ENCODE data around the gene NCF4.
A peak's percentile ranks its signal among the peaks of the same experiment; 100 is the strongest.

The NCF4 gene

DNA sequence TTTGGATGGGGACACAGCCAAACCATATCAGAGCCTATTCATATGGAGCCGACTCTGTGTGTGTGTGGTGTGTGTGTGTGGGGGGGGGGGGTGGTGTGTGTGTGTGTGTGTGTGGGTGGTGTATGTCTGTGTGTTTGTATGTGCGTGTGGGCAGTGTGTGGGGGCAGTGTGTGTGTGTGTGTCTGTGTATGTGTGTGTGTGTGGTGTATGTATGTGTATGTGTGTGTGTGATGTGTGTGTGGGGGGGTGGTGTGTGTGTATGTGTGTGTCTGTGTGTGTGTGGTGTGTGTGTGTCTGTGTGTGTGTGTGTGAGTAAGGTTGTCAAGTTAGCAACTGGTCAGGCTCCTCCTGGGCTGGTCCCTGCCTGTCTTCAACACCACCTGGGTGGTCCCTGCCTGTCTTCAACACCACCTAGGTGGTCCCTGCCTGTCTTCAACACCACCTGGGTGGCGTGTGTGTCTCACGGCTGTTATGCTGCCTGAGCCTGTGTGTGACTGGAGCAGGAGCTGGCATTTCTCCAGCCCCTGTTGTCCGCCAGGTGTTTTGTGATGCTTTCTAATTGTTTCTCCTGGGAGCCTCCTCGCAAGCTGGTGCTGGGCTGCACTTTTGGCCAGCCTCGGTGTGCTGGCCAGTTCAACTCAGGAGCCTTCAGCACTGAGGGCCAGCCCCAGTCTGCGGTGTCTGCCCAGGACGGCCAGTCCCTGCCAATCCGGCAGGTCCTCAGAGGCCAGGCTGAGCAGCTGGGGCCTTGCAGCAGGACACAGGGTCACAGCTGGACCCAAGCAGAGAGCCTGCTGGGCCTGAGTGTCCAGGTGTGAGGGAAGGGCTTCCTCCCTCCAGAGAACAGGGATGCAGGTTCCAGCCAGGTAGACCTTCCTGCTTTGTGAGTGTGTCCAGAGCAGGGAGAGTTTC, 22.4 kb upstream of the NCF4 start:
- peak; percentile 55 for DNase-seq

DNA sequence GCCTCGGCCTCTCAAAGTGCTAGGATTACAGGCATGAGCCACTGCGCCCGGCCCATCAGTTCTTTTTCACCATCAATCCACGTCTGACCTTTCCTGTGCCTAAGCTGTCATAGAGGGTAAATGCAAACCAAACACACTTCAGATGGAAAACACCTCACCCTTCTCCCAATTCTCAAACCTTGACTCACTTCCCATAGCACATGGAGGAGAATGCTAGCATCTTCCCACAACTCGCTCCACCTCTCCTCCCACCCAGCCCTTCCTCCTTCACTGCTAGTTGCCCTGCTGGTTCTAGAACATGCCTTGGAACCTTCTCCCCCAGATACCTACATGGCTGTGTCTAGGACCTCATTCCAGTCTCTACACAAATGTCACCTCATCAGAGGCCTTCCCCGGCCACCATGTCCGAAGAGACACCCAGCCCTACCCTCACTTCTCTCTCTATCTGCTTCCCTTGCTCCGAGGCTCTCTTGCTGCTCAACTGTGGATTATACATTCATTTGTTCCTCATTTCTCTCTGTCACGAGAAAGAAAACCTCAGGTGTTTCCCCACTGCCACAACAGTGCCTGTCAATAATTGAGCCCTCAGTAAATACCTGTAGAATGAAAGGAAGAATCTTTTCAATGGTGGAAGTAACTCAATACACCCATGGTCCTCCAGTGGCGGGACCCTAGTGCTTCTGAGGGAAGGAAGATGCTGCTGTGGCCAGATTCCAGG, 21.3 kb upstream of the NCF4 start:
- no peak for DNase-seq

DNA sequence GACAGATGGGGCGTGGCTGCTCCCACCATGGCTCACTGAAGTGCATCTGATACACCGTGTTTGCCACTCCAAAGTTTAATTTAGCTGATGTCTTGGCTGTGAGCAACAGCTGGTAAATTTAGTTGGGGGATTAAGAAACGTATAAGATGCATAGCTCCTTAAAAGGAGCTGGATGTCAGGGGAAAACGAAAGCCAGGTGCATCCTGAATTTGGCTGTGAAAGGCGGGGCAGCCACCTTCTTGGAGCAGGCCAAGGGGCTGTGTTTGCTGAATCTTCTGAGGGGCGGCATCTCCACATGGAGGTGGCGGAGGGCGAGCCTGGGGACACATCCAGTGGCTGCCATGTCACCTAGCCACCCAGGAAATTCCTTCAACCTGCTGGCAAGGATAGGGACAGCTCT, 20.7 kb upstream of the NCF4 start:
- DNase-seq = no peak

DNA sequence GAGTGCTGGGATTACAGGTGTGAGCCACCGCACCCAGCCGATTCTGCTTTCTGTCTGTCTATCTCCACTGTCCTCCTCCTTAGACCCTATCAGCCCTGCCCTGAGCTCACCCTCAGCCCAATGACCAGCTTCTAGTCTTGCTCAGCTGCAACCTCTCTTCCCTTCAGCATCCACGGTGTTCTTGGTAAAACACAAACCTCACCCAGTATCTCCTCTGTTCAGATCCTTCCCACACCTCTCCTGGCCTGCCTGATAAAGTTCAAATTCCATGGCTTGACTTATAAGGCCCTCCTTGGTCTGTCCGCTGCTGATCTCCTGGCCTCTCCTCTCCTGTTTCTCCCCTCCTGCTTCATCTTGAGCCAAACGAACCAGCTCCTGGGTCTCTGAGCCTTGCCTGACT, 14.5 kb upstream of the NCF4 start:
- no peak for DNase-seq

DNA sequence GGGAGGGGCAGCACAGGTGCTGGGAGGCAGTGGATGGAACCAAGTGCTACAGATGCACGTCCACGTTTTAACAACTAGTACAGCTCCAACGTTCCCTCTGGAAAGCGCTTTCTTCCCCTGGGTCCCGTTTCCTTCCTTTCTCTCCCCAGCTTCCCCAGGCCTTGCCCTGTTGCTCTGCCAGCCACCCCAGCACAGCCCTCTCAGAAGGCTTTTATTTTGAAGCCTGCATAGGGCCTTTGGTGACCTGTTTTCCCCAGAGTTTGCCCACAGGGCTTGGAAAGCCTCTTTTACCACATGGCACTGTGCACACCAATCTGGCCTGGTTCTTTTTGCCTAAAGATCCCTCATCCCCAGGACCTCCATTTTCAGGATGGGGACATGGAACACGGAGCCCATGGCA, 13.9 kb upstream of the NCF4 start:
- DNase-seq = no peak

DNA sequence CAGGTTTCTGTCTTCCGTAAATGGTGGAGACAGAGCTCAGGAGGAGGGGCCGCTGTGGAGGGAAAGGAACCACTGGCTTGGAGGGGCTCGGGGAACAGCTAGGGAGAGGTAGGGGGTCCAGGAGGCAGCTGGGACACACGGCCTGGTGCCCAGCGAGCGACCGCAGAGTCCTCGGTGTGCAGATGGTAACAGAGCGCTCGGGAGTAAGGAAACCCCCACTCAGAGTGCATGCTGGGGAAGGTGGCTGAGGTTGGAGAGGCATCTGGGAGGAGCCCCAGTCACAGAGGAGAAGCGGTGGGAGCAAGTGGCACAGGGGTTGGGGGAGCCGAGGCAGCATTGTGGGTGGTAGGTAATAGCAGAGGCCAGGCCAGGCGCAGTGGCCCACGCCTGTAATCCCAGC, 10.8 kb upstream of the NCF4 start:
- DNase-seq = no peak

DNA sequence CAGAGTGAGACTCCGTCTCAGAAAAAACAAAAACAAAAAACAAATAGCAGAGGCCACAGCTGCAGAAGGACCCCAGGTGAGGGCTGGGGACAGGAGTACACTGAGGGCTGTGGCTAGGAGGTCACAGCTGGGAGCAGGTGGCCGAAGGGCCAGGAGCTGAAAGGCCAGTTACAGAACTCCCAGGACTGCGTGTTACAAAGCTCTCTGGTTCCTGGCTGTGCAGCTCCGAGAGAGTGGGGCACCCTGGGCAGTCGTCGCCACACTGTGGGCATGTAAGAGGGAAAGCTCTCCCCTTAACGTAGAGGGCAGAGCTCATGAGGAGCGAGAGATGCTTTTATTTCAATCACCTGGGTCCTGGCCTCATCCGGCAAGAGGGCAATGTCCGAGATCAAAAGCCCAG, 10.1 kb upstream of the NCF4 start:
- DNase-seq = no peak

DNA sequence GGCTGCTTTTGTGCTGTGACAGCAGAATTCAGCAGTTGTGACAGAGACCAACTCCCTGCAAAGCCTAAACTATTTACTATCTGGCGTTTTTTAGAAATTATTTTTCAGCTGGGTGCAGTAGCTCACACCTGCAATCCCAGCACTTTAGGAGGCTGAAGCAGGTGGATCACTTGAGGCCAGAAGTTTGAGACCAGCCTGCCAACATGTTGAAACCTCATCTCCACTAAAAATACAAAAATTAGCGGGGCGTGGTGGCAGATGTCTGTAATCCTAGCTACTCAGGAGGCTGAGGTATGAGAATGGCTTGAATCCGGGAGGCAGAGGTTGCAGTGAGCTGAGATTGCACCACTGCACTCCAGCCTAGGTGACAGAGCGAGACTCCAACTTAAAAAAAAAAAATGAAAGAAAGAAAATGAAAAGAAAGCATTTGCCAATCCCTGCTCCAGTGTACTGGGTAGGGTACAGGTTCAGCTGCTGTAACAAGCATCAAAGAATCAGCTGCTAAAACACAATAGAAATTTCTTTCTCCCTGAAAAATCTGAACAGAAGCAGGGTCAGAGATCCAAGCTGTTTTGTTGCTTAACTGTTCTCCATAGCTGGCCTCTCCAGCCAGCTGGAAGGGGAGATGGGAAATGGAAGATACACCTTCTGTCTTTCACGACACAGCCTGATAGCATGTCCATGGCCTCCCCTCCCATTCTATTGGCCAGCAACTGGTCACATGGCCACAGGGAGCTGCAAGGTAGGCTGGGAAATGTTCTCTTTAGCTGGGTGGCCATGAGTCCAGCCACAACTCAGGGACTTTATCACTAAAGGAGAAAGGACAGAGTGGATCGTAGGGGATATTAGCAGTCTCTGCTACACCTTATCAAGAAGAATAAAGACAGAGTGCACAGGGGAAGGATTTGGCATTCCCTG, 8.5 kb upstream of the NCF4 start:
- DNase-seq = no peak

DNA sequence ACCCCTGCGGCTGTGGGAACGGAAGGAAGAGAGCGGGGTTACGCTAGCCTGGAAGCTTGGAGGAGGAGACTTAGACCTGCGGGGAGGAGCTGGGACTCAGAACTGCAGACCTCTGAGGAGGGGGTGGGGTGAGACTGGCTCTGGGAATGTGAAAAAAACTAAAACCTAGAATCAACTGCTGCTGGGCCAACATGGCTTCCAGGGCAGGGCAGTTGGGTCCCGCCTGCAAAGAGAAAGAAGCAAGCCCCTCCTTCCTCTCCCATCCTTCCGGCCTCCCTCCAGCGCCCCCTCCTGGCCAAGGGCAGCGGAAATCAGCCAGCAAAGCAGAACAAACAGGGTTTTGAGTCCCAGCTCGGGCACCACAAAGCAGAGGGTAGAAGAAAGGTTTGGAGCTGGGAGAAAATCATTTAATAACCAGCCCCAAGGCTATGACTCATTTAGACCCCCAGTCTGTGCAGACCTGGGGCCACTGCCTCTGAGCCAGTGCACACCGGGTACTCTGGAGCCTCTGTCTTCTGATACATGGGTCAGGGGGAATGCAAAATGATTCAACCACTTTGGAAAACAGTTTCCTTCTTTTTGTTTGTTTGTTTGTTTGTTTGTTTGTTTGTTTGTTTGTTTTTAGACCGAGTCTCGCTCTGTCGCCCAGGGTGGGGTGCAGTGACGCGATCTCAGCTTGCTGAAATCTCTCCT, 7.3 kb upstream of the NCF4 start:
- DNase-seq = peak; percentile 4

DNA sequence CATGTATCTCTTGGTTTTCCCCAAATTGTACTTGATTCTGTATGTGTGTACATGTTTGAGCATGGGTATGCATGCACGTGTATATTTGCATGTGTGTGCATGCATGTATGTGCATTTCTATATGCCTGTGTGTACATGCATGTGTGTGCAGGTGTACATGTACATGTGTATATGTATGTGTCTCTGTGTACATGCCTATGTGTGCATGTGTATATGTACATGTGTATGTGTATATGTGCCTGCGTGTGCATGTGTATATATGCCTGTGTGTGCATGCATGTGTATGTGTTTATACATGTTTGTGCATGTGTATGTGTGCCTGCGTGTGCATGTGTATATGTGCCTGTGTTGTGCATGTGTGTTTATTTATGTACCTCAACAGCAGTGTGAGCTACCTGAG, 5.3 kb upstream of the NCF4 start:
- no peak for DNase-seq

DNA sequence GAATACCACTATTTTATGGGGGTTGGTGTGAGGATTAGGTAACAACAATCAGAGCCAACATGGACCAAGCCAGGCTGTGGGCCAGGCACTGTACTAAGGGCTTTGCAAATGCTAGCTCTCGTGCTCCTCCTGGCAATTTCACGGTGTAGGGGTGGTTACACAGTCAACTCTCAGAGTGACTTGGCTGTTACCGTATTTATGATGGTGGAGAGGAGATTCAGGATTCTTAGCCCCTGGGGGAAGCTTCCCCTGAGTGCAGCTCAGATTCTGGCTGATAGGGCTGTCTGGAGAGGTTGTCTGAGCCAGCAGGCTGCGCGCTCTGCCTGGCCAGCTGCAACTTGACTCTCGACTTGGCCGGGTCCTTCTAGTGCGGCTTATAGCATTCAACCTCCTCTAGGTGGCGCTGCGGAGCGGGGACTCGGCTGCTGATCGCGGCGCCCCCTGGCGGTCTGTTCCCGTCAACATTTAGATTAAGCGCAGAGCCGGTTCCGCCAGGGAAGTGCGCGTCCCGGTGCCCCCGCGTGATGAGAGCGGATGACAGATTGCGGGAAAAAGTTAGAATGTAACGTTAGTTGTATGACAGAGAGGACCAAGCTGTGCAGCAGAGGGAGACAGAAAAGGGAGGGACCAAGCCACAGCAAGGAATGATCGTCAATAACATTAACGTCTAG, 4.5 kb upstream of the NCF4 start:
- DNase-seq = peak; percentile 85

DNA sequence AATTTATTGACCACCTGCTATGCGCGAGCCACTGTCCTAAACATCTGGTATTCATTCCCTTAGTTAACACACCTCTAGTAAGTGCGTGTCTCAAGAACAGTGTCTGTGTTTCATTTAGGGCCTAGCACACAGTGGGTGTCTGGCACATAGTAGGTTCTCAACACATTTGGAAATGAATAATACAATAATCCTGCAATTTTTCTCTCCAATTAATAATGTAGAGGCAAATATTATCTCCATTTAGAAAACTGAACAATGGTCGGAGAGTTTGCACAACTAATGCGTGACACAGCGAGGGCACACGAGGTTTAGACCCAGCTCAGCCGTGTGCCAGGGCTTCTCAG, 4.0 kb upstream of the NCF4 start:
- DNase-seq = no peak

DNA sequence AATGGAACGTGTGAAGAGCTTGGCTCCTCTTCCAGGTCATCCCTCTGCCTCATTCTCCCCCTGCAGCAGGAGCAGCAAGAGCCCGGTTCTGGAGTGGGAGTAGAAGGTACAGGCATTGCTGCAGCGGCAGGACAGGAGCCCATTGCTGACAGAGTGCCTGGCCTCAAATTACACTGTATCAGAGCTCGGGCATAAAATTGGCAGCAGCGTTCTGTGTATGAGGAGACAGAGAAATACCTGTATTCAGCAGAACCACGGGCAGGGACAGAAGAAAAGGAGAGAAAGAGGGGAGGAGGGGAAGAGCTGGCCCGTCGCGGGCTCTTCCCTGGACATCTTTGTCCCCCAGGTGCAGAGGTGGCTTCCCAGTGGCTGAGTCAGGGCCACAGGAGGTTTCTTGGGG, 2.6 kb upstream of the NCF4 start:
- DNase-seq = no peak

DNA sequence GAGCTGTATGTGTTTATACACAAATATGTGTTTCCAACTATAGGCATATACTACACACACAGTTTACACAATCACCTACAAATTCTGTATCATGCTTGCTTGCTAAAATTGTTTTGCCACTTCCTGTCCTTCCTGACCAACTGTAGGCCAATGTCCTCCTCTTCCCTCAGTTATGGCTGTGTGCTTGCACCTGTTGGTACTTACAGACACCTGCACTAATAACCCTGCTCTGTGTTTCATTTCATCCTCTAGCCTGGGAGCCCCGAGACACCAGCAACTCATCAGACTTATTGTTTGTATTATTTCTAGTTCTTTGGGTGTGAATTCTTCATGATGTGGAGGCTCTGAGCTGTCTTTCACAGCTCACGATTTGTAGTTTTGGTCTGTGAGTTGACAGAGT, 1.8 kb upstream of the NCF4 start:
- no peak for DNase-seq

DNA sequence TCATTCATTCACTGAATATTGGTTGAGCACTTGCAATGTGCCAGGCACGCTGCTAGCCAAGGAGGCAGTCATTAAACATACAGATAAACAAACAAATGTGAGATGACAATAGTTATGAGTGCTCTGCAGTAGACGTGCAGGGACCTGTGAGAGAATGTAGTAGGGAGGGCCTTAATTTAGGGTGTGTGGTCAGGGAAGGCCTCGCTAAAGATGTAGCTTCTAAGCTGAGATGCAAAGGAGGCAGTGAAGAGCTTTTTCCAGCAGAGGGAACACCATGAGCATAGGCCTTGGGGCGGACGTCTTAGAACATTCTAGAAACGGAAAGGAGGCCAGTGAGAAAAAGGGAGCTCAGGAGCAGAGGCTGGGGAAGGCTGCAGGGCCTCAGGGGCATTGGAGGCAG, 789 bp upstream of the NCF4 start:
- DNase-seq = no peak

DNA sequence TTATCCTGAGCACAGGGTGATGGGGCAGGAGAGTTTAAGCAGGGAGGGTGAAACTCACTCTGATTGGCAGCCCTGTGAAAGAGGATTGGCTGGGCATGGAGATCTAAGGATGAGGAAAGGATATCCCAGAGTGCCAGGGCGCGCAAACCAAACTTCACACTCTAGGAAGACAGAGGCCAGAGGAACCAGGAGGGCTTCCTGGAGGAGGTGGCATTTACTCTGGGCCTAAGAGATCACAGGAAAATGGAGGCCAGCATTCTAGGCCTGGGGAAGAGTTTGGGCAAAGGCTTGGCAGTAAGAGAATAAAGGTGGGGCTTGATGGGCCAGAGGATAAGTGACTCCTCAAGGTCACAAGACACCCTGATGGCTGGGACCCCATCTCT, 377 bp upstream of the NCF4 start:
- DNase-seq = no peak

DNA sequence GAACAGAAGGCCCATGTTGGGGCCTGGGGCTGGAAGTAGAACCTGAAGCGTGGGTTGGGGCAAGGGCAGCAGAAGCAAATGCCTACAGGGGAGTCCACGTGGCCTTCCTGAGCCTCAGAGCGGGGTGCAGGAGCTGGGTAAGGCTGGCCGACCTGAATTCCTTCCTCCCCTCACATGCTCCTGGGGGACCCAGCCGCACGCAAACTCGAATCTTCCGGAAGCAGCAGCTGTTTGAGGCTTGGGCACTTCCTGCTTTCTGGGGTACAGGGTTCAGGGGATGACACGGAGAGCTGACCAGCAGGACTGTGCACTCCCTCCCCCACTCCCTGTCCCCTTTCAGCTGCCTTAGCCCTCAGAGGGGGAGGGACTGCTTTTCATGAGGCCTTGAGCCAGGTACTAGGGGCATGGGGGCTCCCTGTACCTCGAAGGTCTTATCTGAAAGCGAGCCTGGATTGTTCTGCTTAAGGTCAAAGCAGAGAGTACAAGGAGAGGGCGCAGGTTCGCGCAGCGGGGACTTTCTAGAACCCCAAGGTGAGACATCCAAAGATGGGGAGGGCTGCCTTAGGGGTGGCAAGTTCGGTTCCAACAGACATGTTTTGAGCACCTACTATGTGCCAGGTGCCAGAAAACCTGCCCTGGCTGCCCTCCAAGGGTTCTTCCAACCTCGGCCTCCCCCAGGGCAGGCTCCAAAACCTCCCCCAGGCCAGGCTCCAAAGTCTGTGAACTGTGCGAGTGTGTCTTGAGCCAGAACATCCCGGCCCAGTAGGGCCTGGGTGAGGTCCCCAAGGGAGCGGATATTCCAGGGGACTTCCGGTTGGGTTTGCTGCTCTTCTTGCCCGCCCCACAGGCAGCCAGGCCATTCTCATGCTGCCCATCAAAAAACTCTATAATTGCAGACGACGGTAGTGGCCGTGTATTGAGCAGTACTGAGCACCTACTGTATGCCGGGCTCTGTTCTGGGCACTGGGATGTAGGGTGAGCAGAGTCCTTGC, 1.7 kb downstream of the NCF4 start:
- no peak for DNase-seq

DNA sequence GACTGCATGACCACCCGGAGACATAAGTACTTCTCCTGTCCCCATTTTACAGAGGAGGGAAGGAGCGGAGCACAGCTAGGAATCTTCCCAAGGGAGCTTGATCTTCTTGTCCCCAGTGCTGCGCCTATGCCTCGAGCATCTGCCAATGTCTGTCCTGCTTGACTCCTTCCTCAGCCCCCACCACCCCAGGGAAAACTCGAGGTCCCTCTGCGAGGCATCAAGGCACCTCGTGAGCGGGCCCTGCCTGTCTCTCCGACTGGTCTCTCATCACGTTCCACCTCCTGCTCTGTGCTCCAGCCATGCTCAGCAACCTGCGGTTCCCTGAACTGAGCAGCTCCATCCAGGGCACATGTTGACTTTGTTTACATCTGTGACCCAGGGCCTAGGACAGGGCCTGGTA, 2.5 kb downstream of the NCF4 start:
- no peak for DNase-seq

DNA sequence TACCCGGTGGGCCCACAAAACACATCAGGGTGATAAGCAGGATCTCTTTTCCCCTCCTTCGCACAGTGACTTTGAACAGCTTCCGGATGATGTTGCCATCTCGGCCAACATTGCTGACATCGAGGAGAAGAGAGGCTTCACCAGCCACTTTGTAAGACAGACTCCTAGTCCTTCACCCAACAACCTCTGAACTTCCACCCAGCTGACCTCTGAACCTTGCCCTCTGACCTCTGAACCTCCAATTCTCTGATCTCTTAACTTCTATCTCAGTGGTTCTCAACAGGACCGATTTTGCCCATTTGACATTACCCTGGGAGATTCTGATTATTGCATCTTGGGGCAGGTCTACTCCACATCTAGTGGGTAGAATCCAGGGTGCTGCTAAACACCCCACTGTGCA, 3.2 kb downstream of the NCF4 start:
- no peak for DNase-seq

DNA sequence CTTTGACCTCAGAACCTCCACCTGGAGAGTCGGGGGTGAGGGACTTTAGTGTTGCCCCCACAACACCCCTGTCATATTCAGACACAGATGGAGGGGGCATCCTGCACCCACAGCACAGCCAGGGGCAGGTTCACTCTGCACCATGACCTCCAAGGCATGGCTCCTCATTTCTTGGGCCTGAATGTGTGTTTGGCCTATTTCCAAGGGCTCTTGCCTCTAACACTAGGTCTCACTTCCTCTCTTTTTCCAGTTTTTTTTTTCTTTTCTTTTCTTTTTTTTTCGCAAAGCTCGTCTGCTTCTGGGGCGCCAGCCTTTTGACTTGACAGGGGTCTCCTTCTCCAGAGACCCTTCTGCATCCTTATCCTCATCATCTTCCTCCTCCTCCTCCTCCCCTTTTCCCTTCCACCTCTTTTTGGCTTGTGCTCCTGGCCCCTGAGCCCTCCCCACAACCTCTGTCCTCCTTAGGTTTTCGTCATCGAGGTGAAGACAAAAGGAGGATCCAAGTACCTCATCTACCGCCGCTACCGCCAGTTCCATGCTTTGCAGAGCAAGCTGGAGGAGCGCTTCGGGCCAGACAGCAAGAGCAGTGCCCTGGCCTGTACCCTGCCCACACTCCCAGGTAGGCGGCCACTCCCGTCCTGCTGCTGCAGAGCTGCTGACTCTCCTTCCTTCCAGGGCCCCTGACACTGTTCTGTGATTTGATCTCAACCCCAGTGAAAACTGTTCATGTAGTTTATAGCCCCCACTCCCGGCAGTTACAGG, 3.8 kb downstream of the NCF4 start:
- DNase-seq = no peak
